ENCODE measurements around the gene RACGAP1. TPM values are rescaled to one million over a fixed set of nuclear protein-coding genes. Genes with fewer than 3 reads are reported as not detected.

Gene RACGAP1
- total RNA-seq, 4 donors from 2014 or later = 5.1 to 29.7 (median 8.5) TPM

DNA sequence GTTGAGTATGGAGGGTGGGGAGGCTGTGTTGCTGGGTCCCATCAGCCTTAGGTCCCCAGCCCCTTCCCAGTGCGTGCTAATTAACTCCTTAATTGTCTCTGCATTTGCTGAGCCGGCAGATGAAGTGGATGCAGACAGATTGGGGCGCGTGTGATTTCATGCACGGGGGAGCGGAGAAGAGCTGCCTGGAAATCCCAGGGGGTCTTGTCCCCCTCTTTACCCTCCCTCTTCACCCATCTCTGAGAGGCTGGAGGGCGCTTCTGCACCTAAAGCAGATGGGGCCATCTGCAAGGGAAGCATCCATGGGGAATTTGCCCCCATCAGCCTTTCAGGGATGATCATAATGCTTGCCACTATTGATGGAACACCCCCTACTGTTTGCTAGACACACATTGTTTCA, 27.7 kb upstream of the RACGAP1 start:
- no peaks in the 10 kb centered on the region for H3K9me3 ChIP-seq
- no peak overlapping the region for H3K27ac ChIP-seq
- peaks cover 0 to under 1% of the 10 kb centered on the region in 2 donors for H3K27me3 ChIP-seq
- no peak overlapping the region for H3K4me3 ChIP-seq
- no peak for TF ChIP-seq POLR2A (IDR thresholded peaks at IDR 0.05)
- TF ChIP-seq, protein P1, sequence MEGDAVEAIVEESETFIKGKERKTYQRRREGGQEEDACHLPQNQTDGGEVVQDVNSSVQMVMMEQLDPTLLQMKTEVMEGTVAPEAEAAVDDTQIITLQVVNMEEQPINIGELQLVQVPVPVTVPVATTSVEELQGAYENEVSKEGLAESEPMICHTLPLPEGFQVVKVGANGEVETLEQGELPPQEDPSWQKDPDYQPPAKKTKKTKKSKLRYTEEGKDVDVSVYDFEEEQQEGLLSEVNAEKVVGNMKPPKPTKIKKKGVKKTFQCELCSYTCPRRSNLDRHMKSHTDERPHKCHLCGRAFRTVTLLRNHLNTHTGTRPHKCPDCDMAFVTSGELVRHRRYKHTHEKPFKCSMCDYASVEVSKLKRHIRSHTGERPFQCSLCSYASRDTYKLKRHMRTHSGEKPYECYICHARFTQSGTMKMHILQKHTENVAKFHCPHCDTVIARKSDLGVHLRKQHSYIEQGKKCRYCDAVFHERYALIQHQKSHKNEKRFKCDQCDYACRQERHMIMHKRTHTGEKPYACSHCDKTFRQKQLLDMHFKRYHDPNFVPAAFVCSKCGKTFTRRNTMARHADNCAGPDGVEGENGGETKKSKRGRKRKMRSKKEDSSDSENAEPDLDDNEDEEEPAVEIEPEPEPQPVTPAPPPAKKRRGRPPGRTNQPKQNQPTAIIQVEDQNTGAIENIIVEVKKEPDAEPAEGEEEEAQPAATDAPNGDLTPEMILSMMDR (IDR thresholded peaks at IDR 0.05) = no peak
- no peaks in the 10 kb centered on the region for H3K36me3 ChIP-seq
- peaks cover 0 to 38% (median 5%) of the 10 kb centered on the region in 4 donors for H3K4me1 ChIP-seq
- DNase-seq = no peak

DNA sequence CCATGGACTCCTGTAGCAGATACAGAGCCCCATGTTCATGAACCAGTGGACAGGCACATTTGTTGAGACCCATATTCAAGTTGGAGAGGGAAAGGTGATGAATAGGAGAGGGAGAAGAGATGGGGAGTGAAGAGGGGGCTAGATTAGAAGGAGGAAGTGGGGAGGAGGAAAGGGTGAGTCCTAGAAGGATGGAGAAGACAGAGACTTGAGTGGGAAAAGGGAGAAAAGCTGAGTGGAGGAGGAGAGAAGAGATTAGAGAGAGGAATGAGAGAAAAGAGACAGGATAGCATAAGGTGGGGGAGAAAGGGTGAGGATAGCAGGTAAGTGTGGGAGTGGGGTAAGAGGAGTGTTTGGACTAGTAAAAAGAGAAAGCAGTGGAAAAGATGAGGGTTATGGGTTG, 27.2 kb upstream of the RACGAP1 start:
- H3K27ac ChIP-seq = no peak overlapping the region
- peaks cover 0 to 35% (median 3%) of the 10 kb centered on the region in 4 donors for H3K4me1 ChIP-seq
- no peak overlapping the region for H3K4me3 ChIP-seq
- DNase-seq = no peak
- no peaks in the 10 kb centered on the region for H3K9me3 ChIP-seq
- H3K36me3 ChIP-seq = no peaks in the 10 kb centered on the region
- no peaks in the 10 kb centered on the region for H3K27me3 ChIP-seq
- TF ChIP-seq POLR2A (IDR thresholded peaks at IDR 0.05) = no peak
- TF ChIP-seq, protein P1 (IDR thresholded peaks at IDR 0.05) = no peak

DNA sequence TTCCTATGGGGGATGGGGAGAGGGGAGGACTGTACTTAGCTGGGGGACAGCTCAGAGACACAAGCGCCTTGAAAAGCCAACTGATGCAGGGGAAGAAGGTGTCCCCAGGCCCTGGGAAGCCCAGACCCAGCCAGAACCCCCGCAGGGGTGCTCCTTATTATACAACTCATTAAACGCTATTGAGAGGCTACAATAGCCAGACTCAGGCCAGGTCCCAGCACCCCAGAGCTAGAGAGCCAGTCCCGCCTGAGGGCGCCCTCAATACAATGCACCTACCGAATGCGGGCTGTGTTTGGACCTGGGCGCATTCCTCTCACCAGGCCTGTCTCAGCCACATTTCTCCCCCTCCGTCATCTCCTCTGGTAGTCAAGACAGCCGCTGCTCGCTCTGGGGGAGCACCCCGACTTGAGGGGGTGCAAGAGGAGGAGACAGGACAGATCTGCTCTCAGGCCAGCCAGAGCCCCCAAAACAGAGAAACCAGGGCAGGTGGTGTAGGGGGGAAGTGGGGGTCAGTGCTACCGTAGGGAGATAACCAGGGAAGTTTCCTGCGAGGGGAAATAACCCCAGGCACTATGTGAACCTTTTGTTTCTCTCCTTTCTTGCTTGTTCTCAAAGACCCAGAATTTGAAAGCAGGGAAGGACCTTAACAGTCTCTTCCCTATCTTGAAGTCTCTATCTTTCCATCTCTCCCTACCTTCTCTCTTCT, 26.0 kb upstream of the RACGAP1 start:
- Histone ChIP-seq H3K27ac (peak overlapping the region in 1 of 4 donors; percentile 25), H3K36me3 (no peaks in the 10 kb centered on the region), H3K9me3 (no peaks in the 10 kb centered on the region), H3K4me1 (peaks cover 0 to 24% (median 0%) of the 10 kb centered on the region in 4 donors), H3K27me3 (no peaks in the 10 kb centered on the region), H3K4me3 (no peak overlapping the region)
- TF ChIP-seq POLR2A (IDR thresholded peaks at IDR 0.05) = no peak
- TF ChIP-seq, protein P1 (IDR thresholded peaks at IDR 0.05) = no peak
- DNase-seq = no peak

DNA sequence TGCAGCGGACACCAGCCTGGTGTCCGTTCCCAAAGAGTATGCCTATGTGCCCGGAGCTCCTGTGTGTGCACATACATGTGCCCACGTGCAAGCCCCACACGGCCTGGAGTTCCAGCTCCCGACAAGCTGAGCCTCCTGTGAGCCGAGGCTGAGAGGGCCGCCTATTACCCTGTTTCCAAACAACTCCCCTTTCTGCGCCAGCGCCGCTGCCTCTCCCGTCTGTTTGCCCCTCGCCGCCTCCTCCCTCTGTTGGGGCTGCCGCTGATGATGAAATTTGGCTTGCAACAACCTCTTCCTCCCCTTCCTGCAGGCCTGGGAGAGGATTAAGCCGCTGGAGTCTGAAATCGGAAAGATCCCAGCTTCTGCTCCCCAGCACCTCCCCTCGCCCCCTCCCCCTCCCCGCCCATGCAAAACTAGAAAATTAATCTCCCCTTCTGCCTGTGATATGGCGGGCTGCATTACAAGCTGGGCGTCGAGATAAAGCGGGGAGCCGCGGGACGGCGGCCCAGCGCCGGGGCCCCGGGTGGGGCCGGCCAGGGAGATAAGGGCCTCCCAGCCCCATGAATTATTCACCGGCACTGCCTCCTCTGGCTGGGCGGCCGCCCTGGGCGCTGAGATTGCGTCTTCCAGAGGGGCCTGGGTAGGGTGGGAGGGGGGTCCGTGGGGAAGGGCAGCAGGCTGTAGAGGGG, 25.3 kb upstream of the RACGAP1 start:
- Histone ChIP-seq H3K4me3 (peak overlapping the region in 2 of 4 donors; percentile 29 to 33), H3K4me1 (peaks cover 0 to 17% (median 0%) of the 10 kb centered on the region in 4 donors), H3K27ac (peak overlapping the region in 1 of 4 donors; percentile 25), H3K27me3 (no peaks in the 10 kb centered on the region), H3K36me3 (no peaks in the 10 kb centered on the region), H3K9me3 (no peaks in the 10 kb centered on the region)
- TF ChIP-seq, protein P1 (IDR thresholded peaks at IDR 0.05) = no peak
- no peak for TF ChIP-seq POLR2A (IDR thresholded peaks at IDR 0.05)
- peak in 1 of 3 donors; percentile 62 for DNase-seq

DNA sequence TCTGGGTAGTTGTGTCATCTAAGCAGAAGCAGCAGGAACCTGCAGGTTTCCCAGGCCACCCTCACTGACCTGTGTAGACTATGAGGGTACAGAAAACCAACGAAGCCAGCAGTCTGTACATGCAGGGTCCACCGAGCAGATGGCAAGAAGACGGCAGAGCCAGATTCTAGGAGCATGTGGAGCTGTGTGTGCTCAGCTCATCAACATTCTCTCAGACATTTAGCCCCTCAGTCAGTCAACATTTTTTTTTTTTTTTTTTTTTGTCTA, 24.8 kb upstream of the RACGAP1 start:
- Histone ChIP-seq H3K27me3 (no peaks in the 10 kb centered on the region), H3K36me3 (no peaks in the 10 kb centered on the region), H3K27ac (no peak overlapping the region), H3K4me3 (no peak overlapping the region), H3K4me1 (peaks cover 0 to 16% (median 0%) of the 10 kb centered on the region in 4 donors), H3K9me3 (no peaks in the 10 kb centered on the region)
- TF ChIP-seq POLR2A (IDR thresholded peaks at IDR 0.05) = no peak
- TF ChIP-seq, protein P1 (IDR thresholded peaks at IDR 0.05) = no peak
- DNase-seq = no peak
